Measurements from ENCODE around the gene FAM98B. TPM values are rescaled to one million over a fixed set of nuclear protein-coding genes. Genes with fewer than 3 reads are reported as not detected.

FAM98B gene
- total RNA-seq, 1 experiment from 2014 or later: 50.0 TPM

- H4K5ac ChIP-seq (ENCODE audit: insufficient read length, low read depth, low read length): no peak overlapping the region
- no peak overlapping the region for H2BK120ac ChIP-seq (ENCODE audit: low read depth, low read length, poor library complexity, severe bottlenecking)
- peaks cover 4% of the 10 kb centered on the region in 2 experiments; a peak in 2 of 4 replicates for H3K4me1 Mint-ChIP-seq
- no peak overlapping the region for H3K4me2 ChIP-seq (ENCODE audit: insufficient read depth, insufficient read length, low read length)
- no peaks in the 10 kb centered on the region for H3K23me2 ChIP-seq (ENCODE audit: insufficient read length, low read depth, low read length, poor library complexity, severe bottlenecking)
- H3K23ac ChIP-seq (ENCODE audit: insufficient read length, low read depth, low read length): no peak overlapping the region
- DNase-seq: no peak
- no peaks in the 10 kb centered on the region; the same call in 1 of the 2 replicates for H3K27me3 Mint-ChIP-seq (ENCODE audit: low read depth)
- no peaks in the 10 kb centered on the region for H3K9me3 ChIP-seq (ENCODE audit: control insufficient read depth, low read depth, low read length)
- no peaks in the 10 kb centered on the region for H3K4me1 ChIP-seq (ENCODE audit: insufficient read depth, low read length)
- H3K56ac ChIP-seq (ENCODE audit: insufficient read length, low read depth, low read length): no peak overlapping the region
- no peak overlapping the region for H2AK5ac ChIP-seq (ENCODE audit: insufficient read length, low read length)
- no peak overlapping the region for H2AFZ ChIP-seq (ENCODE audit: low read length)
- TF ChIP-seq CTCF (conservative IDR thresholded peaks at IDR 0.05): no peak
- no peak overlapping the region for H4K91ac ChIP-seq (ENCODE audit: insufficient read length, low read depth, low read length)
- no peak overlapping the region for H3K9ac ChIP-seq (ENCODE audit: extremely low read depth, insufficient read length, low read length)
- H2BK12ac ChIP-seq (ENCODE audit: insufficient read length, low read depth, low read length): no peak overlapping the region
- H2BK5ac ChIP-seq (ENCODE audit: insufficient read length, low read length): no peak overlapping the region
- no peak overlapping the region for H2BK15ac ChIP-seq (ENCODE audit: low read depth, low read length)
- no peak overlapping the region for H3T11ph ChIP-seq (ENCODE audit: low read length)
- H3K36me3 Mint-ChIP-seq (ENCODE audit: insufficient read depth in 1 of 3, low read depth in 3 of 3): no peaks in the 10 kb centered on the region
- no peak overlapping the region for H4K8ac ChIP-seq (replicated peaks; ENCODE audit: insufficient read length, low read depth, low read length)
- H3K27ac Mint-ChIP-seq: no peak overlapping the region; a peak in 1 of 7 replicates
- no peak overlapping the region for H2BK20ac ChIP-seq (ENCODE audit: low read depth, low read length, poor library complexity, severe bottlenecking)
- no peaks in the 10 kb centered on the region for H3K79me2 ChIP-seq (ENCODE audit: insufficient read depth, low read length)
- no peaks in the 10 kb centered on the region for H3K79me1 ChIP-seq (ENCODE audit: insufficient read depth, low read depth, low read length, poor library complexity, severe bottlenecking)
- no peak overlapping the region for H3K14ac ChIP-seq (ENCODE audit: insufficient read depth, low read length)
- no peaks in the 10 kb centered on the region for H3K27me3 ChIP-seq (ENCODE audit: insufficient read depth, low read length)
- H3K4ac ChIP-seq (ENCODE audit: low read depth, low read length): no peak overlapping the region
- H3K27ac ChIP-seq (ENCODE audit: insufficient read length, low read depth, low read length): no peak overlapping the region
- no peak overlapping the region for H3K4me3 Mint-ChIP-seq
- no peak overlapping the region for H3K18ac ChIP-seq (ENCODE audit: insufficient read length, low read depth, low read length)
- WGBS (ENCODE audit: extremely low coverage, insufficient read length, low lambda C conversion rate): no CpG with 5 or more reads among the region's 5 CpGs
- no peaks in the 10 kb centered on the region for H4K20me1 ChIP-seq (ENCODE audit: control insufficient read depth, insufficient read depth, insufficient read length)
- H3K9me3 Mint-ChIP-seq: no peaks in the 10 kb centered on the region
These were observed 70.2 kb downstream of the FAM98B start for GRCh38 chr15:38524156-38524555.

All from H9 (cell line).